ENCODE data around the gene GPATCH1.

- TF ChIP-seq, protein P1, sequence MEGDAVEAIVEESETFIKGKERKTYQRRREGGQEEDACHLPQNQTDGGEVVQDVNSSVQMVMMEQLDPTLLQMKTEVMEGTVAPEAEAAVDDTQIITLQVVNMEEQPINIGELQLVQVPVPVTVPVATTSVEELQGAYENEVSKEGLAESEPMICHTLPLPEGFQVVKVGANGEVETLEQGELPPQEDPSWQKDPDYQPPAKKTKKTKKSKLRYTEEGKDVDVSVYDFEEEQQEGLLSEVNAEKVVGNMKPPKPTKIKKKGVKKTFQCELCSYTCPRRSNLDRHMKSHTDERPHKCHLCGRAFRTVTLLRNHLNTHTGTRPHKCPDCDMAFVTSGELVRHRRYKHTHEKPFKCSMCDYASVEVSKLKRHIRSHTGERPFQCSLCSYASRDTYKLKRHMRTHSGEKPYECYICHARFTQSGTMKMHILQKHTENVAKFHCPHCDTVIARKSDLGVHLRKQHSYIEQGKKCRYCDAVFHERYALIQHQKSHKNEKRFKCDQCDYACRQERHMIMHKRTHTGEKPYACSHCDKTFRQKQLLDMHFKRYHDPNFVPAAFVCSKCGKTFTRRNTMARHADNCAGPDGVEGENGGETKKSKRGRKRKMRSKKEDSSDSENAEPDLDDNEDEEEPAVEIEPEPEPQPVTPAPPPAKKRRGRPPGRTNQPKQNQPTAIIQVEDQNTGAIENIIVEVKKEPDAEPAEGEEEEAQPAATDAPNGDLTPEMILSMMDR (conservative IDR thresholded peaks at IDR 0.05; ENCODE audit: low read depth, low read length) = no peak
- no peak for TF ChIP-seq EZH2 (IDR thresholded peaks at IDR 0.05; ENCODE audit: borderline replicate concordance, low read depth, low read length, poor library complexity, severe bottlenecking)
Measured at GRCh38 chr19:33108161-33108560, 27.2 kb downstream of the GPATCH1 start.
